PC-9 (cell line): ENCODE results near the gene CAMK2N1. TPM values are rescaled to one million over a fixed set of nuclear protein-coding genes. Genes with fewer than 3 reads are reported as not detected.

Experiments
- BruUV-seq: library from RNA; stranded (reverse); fragments of 400-500 nt; replicated peaks from 2 replicates; lab custom pipeline; 2021; lab: Mats Ljungman, UMichigan
- CTCF ChIA-PET: fragments of 300-600 bp; sonication (Branson Sonifier 250); formaldehyde crosslinking; loops from one replicate; lab custom pipeline; 2022; ENCODE audit warnings: antibody characterized with exemption; lab: Charles Lee
- POLR2A ChIA-PET: fragments of 300-600 bp; sonication (Branson Sonifier 250); formaldehyde crosslinking; loops from one replicate; lab custom pipeline; 2022; ENCODE audit warnings: antibody characterized with exemption; ENCODE audit not compliant: unreplicated experiment; lab: Charles Lee
- DNase-seq, 2 experiments: peaks; one replicate each; pipeline versions ENCODE4 v3.0.0 to v3.0.0-alpha.2; 2015 to 2022; ENCODE audit warnings: mixed read lengths in 1 of 2
- H2AFZ ChIP-seq: fragments of 200-600 bp; sonication (generic); 2 replicates; pipeline ENCODE4 v1.8.1; 2017; ENCODE audit warnings: antibody characterized with exemption
- H3F3A ChIP-seq: fragments of 200-600 bp; sonication (generic); 2 replicates; pipeline ENCODE4 v1.8.1; 2017; ENCODE audit warnings: antibody characterized with exemption, mild to moderate bottlenecking, low read depth; ENCODE audit not compliant: insufficient read depth
- H3K27ac ChIP-seq: fragments of 200-600 bp; sonication (generic); 2 replicates; pipeline ENCODE4 v1.6.1; 2016; ENCODE audit warnings: mixed run types
- H3K27me3 ChIP-seq: fragments of 200-600 bp; sonication (generic); 2 replicates; pipeline ENCODE4 v1.6.1; 2016; ENCODE audit warnings: low read depth, mixed run types; ENCODE audit not compliant: insufficient read depth
- H3K36me3 ChIP-seq: fragments of 200-600 bp; sonication (generic); 2 replicates; pipeline ENCODE4 v1.6.1; 2016; ENCODE audit warnings: low read depth, mixed run types
- H3K4me1 ChIP-seq: fragments of 200-600 bp; sonication (generic); replicated peaks from 2 replicates; pipeline ENCODE4 v1.6.1; 2016; ENCODE audit warnings: mixed run types; ENCODE audit not compliant: insufficient read depth
- H3K4me2 ChIP-seq: fragments of 200-600 bp; sonication (generic); 2 replicates; pipeline ENCODE4 v1.6.1; 2017; ENCODE audit warnings: mixed run types
- H3K4me3 ChIP-seq: fragments of 200-600 bp; sonication (generic); 2 replicates; pipeline ENCODE4 v1.6.1; 2016; ENCODE audit warnings: mixed run types
- H3K79me2 ChIP-seq: fragments of 200-600 bp; sonication (generic); 2 replicates; pipeline ENCODE4 v1.6.1; 2017; ENCODE audit warnings: low read depth, mixed run types
- H3K9me2 ChIP-seq: fragments of 200-600 bp; sonication (generic); 2 replicates; pipeline ENCODE4 v1.8.1; 2017; ENCODE audit warnings: mild to moderate bottlenecking; ENCODE audit not compliant: insufficient read depth
- H3K9me3 ChIP-seq: fragments of 200-600 bp; sonication (generic); 2 replicates; pipeline ENCODE4 v1.8.1; 2016; ENCODE audit warnings: low read depth; ENCODE audit not compliant: insufficient read depth
- H4K20me1 ChIP-seq: fragments of 200-600 bp; sonication (generic); 2 replicates; pipeline ENCODE4 v1.8.1; 2017; ENCODE audit not compliant: insufficient read depth
- CTCF ChIP-seq: fragments of 200-600 bp; sonication (generic); conservative IDR thresholded peaks from 2 replicates; pipeline ENCODE4 v1.6.1; 2017; ENCODE audit warnings: mixed run types, antibody characterized with exemption, mild to moderate bottlenecking, moderate library complexity
- EZH2 ChIP-seq: fragments of 200-600 bp; sonication (generic); IDR thresholded peaks from 2 replicates; pipeline ENCODE4 v1.8.0; 2017; ENCODE audit warnings: antibody characterized with exemption, low read depth
- intact Hi-C: fragments of 100-400 bp; cut with micrococcal nuclease; formaldehyde crosslinking; loops from one replicate; pipeline ENCODE4 v1.10.0; 2022; ENCODE audit not compliant: unreplicated experiment
- total RNA-seq: library from RNA; stranded (reverse); gene quantifications from 2 replicates; pipeline ENCODE4 v1.2.3, GENCODE V29; 2021

The CAMK2N1 gene
- total RNA-seq, 1 experiment from 2014 or later = 34.9 TPM

- no peaks in the 10 kb centered on the region for H3K9me2 ChIP-seq
- no peaks in the 10 kb centered on the region for H3F3A ChIP-seq
- POLR2A ChIA-PET = no interaction called here
- no peak overlapping the region for H3K4me2 ChIP-seq
- H3K4me1 ChIP-seq = no peaks in the 10 kb centered on the region
- no peak overlapping the region for H2AFZ ChIP-seq
- no TSS peak for BruUV-seq
- CTCF ChIA-PET = no interaction called here
- no peaks in the 10 kb centered on the region for H3K36me3 ChIP-seq
- intact Hi-C loops = no loop called here
- no peak overlapping the region for H3K27ac ChIP-seq
- no peaks in the 10 kb centered on the region for H3K79me2 ChIP-seq
- H3K27me3 ChIP-seq = no peaks in the 10 kb centered on the region
- no peak overlapping the region for H3K4me3 ChIP-seq
- DNase-seq = no peak
- H4K20me1 ChIP-seq = no peaks in the 10 kb centered on the region
- TF ChIP-seq CTCF (no peak), EZH2 (no peak)
- H3K9me3 ChIP-seq = no peaks in the 10 kb centered on the region
Measured at GRCh38 chr1:20463502-20463901, 22.5 kb downstream of the CAMK2N1 start.

- Histone ChIP-seq H3F3A (no peaks in the 10 kb centered on the region), H4K20me1 (no peaks in the 10 kb centered on the region), H3K4me2 (no peak overlapping the region), H3K27me3 (no peaks in the 10 kb centered on the region), H3K27ac (no peak overlapping the region), H3K9me3 (no peaks in the 10 kb centered on the region), H3K4me3 (no peak overlapping the region), H3K79me2 (no peaks in the 10 kb centered on the region), H3K9me2 (no peaks in the 10 kb centered on the region), H2AFZ (no peak overlapping the region), H3K4me1 (no peaks in the 10 kb centered on the region), H3K36me3 (no peaks in the 10 kb centered on the region)
- ChIA-PET CTCF (interaction anchor here (0.6 kb wide), 1 partner anchor 29 kb away, joined by 9 read pairs; no protein-coding TSS in a partner anchor), POLR2A (no interaction called here)
- no TSS peak for BruUV-seq
- intact Hi-C loops = no loop called here
- DNase-seq = no peak
- TF ChIP-seq CTCF = no peak
- no peak for TF ChIP-seq EZH2
Measured at GRCh38 chr1:20462397-20462796, 23.6 kb downstream of the CAMK2N1 start.

- TF ChIP-seq EZH2 (no peak), CTCF (no peak)
- Histone ChIP-seq H3K4me3 (no peak overlapping the region), H3K9me2 (no peaks in the 10 kb centered on the region), H3K79me2 (no peaks in the 10 kb centered on the region), H3K27me3 (no peaks in the 10 kb centered on the region), H3K4me1 (no peaks in the 10 kb centered on the region), H3K4me2 (no peak overlapping the region), H3K36me3 (no peaks in the 10 kb centered on the region), H2AFZ (no peak overlapping the region), H3F3A (no peaks in the 10 kb centered on the region), H3K9me3 (no peaks in the 10 kb centered on the region), H3K27ac (no peak overlapping the region), H4K20me1 (no peaks in the 10 kb centered on the region)
- no peak for DNase-seq
- BruUV-seq = no TSS peak
- ChIA-PET POLR2A (no interaction called here), CTCF (no interaction called here)
- intact Hi-C loops = no loop called here
Measured at GRCh38 chr1:20458717-20459116, 27.3 kb downstream of the CAMK2N1 start.
